K562 (cell line): ENCODE measurements around the gene GPX6. TPM values are rescaled to one million over a fixed set of nuclear protein-coding genes. Genes with fewer than 3 reads are reported as not detected.

Experiments
- CREM ChIP-seq: IDR thresholded peaks from 2 replicates; pipeline ENCODE4 v1.6.1; 2014; ENCODE audit warnings: antibody characterized with exemption, low read depth
- HDAC2 ChIP-seq: fragments of 450-650 bp; IDR thresholded peaks from 2 replicates; pipeline ENCODE4 v1.6.1; 2016; ENCODE audit warnings: mild to moderate bottlenecking
- HES1 ChIP-seq: fragments of 450-650 bp; IDR thresholded peaks from 2 replicates; pipeline ENCODE4 v1.6.1; 2016; ENCODE audit warnings: low read depth, mild to moderate bottlenecking, moderate library complexity
- HMBOX1 ChIP-seq: sonication (generic); IDR thresholded peaks from 2 replicates; pipeline ENCODE4 v1.6.1; 2016
- ILF3 ChIP-seq: fragments of 450-650 bp; IDR thresholded peaks from 2 replicates; pipeline ENCODE4 v1.6.1; 2018; ENCODE audit warnings: antibody characterized with exemption, mild to moderate bottlenecking, moderate library complexity, borderline replicate concordance
- JUNB ChIP-seq: fragments of 450-650 bp; formaldehyde crosslinking; conservative IDR thresholded peaks from 2 replicates; pipeline ENCODE4 v1.4.0; 2020; ENCODE audit warnings: mild to moderate bottlenecking
- KLF1 ChIP-seq: fragments of 450-650 bp; IDR thresholded peaks from 2 replicates; pipeline ENCODE4 v1.6.1; 2016; ENCODE audit warnings: missing genetic modification characterization, missing compliant biosample characterization
- L3MBTL2 ChIP-seq: fragments of 450-650 bp; IDR thresholded peaks from 2 replicates; pipeline ENCODE4 v1.6.1; 2016; ENCODE audit warnings: mild to moderate bottlenecking, moderate library complexity
- MXD1 ChIP-seq: fragments of 250-450 bp; sonication (Bioruptor Pico); IDR thresholded peaks from 2 replicates; pipeline ENCODE4 v1.8.0; 2021; ENCODE audit warnings: borderline replicate concordance, mild to moderate bottlenecking, moderate library complexity; ENCODE audit not compliant: poor library complexity, severe bottlenecking
- RBM25 ChIP-seq: fragments of 200-400 bp; formaldehyde crosslinking; IDR thresholded peaks from 2 replicates; pipeline ENCODE4 v1.6.1; 2018; ENCODE audit warnings: low read length, low read depth, moderate library complexity; ENCODE audit not compliant: severe bottlenecking
- SIN3A ChIP-seq, 2 experiments: fragments of 150-350 bp in 1 of 2; IDR thresholded peaks; 2 replicates each; pipeline ENCODE4 v1.6.1; 2011 to 2016; ENCODE audit warnings: borderline replicate concordance in 2 of 2, low read depth in 2 of 2, low read length in 2 of 2, mild to moderate bottlenecking in 2 of 2, moderate library complexity in 2 of 2; ENCODE audit not compliant: control insufficient read depth in 1 of 2
- SIN3B ChIP-seq: fragments of 450-650 bp; IDR thresholded peaks from 2 replicates; pipeline ENCODE4 v1.6.1; 2017; ENCODE audit warnings: low read depth, mild to moderate bottlenecking, moderate library complexity
- SIX5 ChIP-seq, 2 experiments: IDR thresholded peaks; 2 replicates each; pipeline ENCODE4 v1.6.1; 2011; ENCODE audit warnings: low read length in 2 of 2, borderline replicate concordance in 1 of 2, low read depth in 1 of 2, mild to moderate bottlenecking in 1 of 2, moderate library complexity in 1 of 2; ENCODE audit not compliant: insufficient read depth in 1 of 2
- ZNF184 ChIP-seq: sonication (generic); formaldehyde crosslinking; IDR thresholded peaks from 2 replicates; pipeline ENCODE4 v1.5.0; 2020; ENCODE audit warnings: missing genetic modification reagents
- ZNF311 ChIP-seq: fragments of 250-450 bp; sonication (Bioruptor Pico); IDR thresholded peaks from 2 replicates; pipeline ENCODE4 v1.4.0; 2020; ENCODE audit warnings: mild to moderate bottlenecking, moderate library complexity
- polyA plus RNA-seq, 8 experiments: library from polyadenylated mRNA; depleted of rRNA in 4 of 8; stranded (reverse) in 5 of 8; unstranded in 3 of 8; fragments of >200 nt; fragmentation: Nextera tagmentation in 2 of 8; fragmentation: Illumina TruSeq in 1 of 8; extraction: Ambion mirVana in 2 of 8; extraction: Trizol in 1 of 8; gene quantifications; 2 replicates each; pipeline versions ENCODE4 v1.2.1 to v1.2.3, GENCODE V29; 2011 to 2014; ENCODE audit warnings: inconsistent platforms in 1 of 8, missing spikeins in 1 of 8
- total RNA-seq, 7 experiments: library from RNA; depleted of rRNA in 6 of 7; stranded (reverse); fragments of >200 nt in 6 of 7; fragmentation: Illumina TruSeq in 2 of 7; extraction: Trizol in 2 of 7; gene quantifications; 2 replicates each; pipeline versions ENCODE4 v1.2.1 to v1.2.3, GENCODE V29; 2011 to 2021; ENCODE audit warnings: low replicate concordance in 1 of 7
- TF ChIP-seq, protein P1 (sequence below): sonication (generic); formaldehyde crosslinking; IDR thresholded peaks from 2 replicates; pipeline ENCODE4 v1.8.0; 2023; ENCODE audit warnings: missing genetic modification reagents, mild to moderate bottlenecking, borderline replicate concordance
- TF ChIP-seq, protein P2 (sequence below): fragments of 250-450 bp; sonication (Bioruptor Pico); IDR thresholded peaks from 2 replicates; pipeline ENCODE4 v1.4.0; 2020; ENCODE audit warnings: mild to moderate bottlenecking

Gene GPX6
- total and polyA plus RNA-seq, 9 of the 15 experiments (the other 6 are each of a cell fraction or from before 2014, with no cell fraction given) = not detected

DNA sequence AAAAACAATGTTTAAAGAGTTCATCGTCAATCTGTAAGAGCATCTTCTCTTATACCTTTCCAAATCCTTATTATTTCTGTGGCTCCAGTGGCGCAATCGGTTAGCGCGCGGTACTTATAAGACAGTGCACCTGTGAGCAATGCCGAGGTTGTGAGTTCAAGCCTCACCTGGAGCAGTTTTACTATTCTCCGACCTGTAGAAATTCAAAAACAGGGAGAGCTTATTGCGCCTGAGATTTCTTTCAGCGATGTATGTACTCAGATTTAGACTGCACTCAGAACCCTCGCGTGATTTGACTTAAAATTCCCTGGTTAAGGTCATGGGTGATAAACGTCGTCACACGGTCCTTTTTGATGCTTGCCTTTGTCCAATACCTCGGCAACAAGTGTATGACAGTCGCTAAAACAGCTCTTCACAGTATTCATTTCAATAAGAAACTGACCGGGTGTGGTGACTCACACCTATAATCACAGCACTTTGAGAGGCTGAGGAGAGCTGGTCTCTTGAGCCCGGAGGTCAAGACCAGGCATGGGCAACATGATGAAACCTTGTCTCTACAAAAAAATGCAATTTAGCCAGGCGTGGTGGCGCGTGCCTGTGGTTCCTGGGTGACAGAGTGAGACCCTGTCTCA, 22.0 kb upstream of the GPX6 start (continued):
- 0 out of 2 replicates have a peak, but pooled peaks have one; percentile 8 for TF ChIP-seq L3MBTL2
- TF ChIP-seq, protein P1, sequence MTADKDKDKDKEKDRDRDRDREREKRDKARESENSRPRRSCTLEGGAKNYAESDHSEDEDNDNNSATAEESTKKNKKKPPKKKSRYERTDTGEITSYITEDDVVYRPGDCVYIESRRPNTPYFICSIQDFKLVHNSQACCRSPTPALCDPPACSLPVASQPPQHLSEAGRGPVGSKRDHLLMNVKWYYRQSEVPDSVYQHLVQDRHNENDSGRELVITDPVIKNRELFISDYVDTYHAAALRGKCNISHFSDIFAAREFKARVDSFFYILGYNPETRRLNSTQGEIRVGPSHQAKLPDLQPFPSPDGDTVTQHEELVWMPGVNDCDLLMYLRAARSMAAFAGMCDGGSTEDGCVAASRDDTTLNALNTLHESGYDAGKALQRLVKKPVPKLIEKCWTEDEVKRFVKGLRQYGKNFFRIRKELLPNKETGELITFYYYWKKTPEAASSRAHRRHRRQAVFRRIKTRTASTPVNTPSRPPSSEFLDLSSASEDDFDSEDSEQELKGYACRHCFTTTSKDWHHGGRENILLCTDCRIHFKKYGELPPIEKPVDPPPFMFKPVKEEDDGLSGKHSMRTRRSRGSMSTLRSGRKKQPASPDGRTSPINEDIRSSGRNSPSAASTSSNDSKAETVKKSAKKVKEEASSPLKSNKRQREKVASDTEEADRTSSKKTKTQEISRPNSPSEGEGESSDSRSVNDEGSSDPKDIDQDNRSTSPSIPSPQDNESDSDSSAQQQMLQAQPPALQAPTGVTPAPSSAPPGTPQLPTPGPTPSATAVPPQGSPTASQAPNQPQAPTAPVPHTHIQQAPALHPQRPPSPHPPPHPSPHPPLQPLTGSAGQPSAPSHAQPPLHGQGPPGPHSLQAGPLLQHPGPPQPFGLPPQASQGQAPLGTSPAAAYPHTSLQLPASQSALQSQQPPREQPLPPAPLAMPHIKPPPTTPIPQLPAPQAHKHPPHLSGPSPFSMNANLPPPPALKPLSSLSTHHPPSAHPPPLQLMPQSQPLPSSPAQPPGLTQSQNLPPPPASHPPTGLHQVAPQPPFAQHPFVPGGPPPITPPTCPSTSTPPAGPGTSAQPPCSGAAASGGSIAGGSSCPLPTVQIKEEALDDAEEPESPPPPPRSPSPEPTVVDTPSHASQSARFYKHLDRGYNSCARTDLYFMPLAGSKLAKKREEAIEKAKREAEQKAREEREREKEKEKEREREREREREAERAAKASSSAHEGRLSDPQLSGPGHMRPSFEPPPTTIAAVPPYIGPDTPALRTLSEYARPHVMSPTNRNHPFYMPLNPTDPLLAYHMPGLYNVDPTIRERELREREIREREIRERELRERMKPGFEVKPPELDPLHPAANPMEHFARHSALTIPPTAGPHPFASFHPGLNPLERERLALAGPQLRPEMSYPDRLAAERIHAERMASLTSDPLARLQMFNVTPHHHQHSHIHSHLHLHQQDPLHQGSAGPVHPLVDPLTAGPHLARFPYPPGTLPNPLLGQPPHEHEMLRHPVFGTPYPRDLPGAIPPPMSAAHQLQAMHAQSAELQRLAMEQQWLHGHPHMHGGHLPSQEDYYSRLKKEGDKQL (CRISPR knock-in tag) = no peak
- no peak for TF ChIP-seq ZNF311
- TF ChIP-seq JUNB = 0 out of 2 replicates have a peak, but pooled peaks have one; percentile 18
- no peak for TF ChIP-seq CREM
- no peak for TF ChIP-seq KLF1 (tag)
- peak; percentile 50; the same call in 1 of the 2 replicates for TF ChIP-seq HMBOX1
- TF ChIP-seq ILF3 = no peak
- no peak for TF ChIP-seq HDAC2
- TF ChIP-seq SIX5 (IDR thresholded peaks at IDR 0.05; ENCODE audit: borderline replicate concordance in 1 of 2, insufficient read depth in 1 of 2, low read depth in 1 of 2, low read length in 2 of 2) = no peak
- TF ChIP-seq MXD1 = no peak
- TF ChIP-seq, protein P2, sequence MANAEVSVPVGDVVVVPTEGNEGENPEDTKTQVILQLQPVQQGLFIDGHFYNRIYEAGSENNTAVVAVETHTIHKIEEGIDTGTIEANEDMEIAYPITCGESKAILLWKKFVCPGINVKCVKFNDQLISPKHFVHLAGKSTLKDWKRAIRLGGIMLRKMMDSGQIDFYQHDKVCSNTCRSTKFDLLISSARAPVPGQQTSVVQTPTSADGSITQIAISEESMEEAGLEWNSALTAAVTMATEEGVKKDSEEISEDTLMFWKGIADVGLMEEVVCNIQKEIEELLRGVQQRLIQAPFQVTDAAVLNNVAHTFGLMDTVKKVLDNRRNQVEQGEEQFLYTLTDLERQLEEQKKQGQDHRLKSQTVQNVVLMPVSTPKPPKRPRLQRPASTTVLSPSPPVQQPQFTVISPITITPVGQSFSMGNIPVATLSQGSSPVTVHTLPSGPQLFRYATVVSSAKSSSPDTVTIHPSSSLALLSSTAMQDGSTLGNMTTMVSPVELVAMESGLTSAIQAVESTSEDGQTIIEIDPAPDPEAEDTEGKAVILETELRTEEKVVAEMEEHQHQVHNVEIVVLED (CRISPR knock-in tag) = no peak
- no peak for TF ChIP-seq SIN3B
- TF ChIP-seq SIN3A (IDR thresholded peaks at IDR 0.05; ENCODE audit: borderline replicate concordance in 2 of 2, control insufficient read depth in 1 of 2, low read depth in 2 of 2, low read length in 2 of 2) = no peak
- TF ChIP-seq HES1 = peak; percentile 52; the same call in 1 of the 2 replicates
- TF ChIP-seq RBM25 = no peak
- TF ChIP-seq ZNF184 (CRISPR knock-in tag) = no peak
